Vagina (tissue), 2 donors: ENCODE measurements around the gene MTERF4. TPM values are rescaled to one million over a fixed set of nuclear protein-coding genes. Genes with fewer than 3 reads are reported as not detected.

Experiments used
- DNase-seq, 2 donors: peaks; one replicate each; pipeline ENCODE4 v3.0.0-alpha.2; 2017; ENCODE audit errors: extremely low spot score in 2 of 2
- H3K27ac ChIP-seq: fragments of 200-600 bp; sonication (generic); one replicate; pipeline ENCODE4 v1.5.1; 2019
- H3K27me3 ChIP-seq: fragments of 200-600 bp; sonication (generic); one replicate; pipeline ENCODE4 v1.5.1; 2019
- H3K36me3 ChIP-seq, 2 donors: fragments of 200-600 bp; sonication (generic); one replicate each; pipeline ENCODE4 v1.5.1; 2017 to 2019
- H3K4me1 ChIP-seq: fragments of 200-600 bp; sonication (generic); one replicate; pipeline ENCODE4 v1.5.1; 2019
- H3K4me3 ChIP-seq, 2 donors: fragments of 200-600 bp; sonication (generic); 1 replicate in 1 of 2; 2 replicates in 1 of 2; pipeline ENCODE4 v1.5.1; 2016 to 2019
- H3K9me3 ChIP-seq: fragments of 200-600 bp; sonication (generic); one replicate; pipeline ENCODE4 v1.5.1; 2019
- POLR2A ChIP-seq, 2 donors: fragments of 450-650 bp; IDR thresholded peaks; one replicate each; pipeline ENCODE4 v1.6.1; 2017; ENCODE audit warnings: antibody characterized with exemption in 2 of 2, mild to moderate bottlenecking in 2 of 2, moderate library complexity in 2 of 2
- POLR2AphosphoS5 ChIP-seq, 2 donors: sonication (generic); formaldehyde crosslinking; IDR thresholded peaks; one replicate each; pipeline ENCODE4 v1.9.0; 2017; ENCODE audit warnings: antibody characterized with exemption in 2 of 2, mild to moderate bottlenecking in 2 of 2, low read depth in 1 of 2; ENCODE audit not compliant: insufficient read depth in 1 of 2
- intact Hi-C: fragments of 100-400 bp; cut with DNase I; formaldehyde crosslinking; loops from one replicate; pipeline ENCODE4 v1.15.1; 2023
- total RNA-seq: library from RNA; depleted of rRNA; stranded (reverse); fragments of >200 nt; gene quantifications from one replicate; pipeline ENCODE4 v1.2.3, GENCODE V29; 2016
- TF ChIP-seq, protein P1 (sequence below), 3 experiments: fragments of 450-650 bp in 2 of 3; fragments of 200-600 bp in 1 of 3; sonication (generic) in 1 of 3; IDR thresholded peaks; one replicate each; pipeline ENCODE4 v1.5.1; 2017 to 2019; ENCODE audit warnings: antibody characterized with exemption in 3 of 3, mild to moderate bottlenecking in 2 of 3, moderate library complexity in 2 of 3

MTERF4 gene
- total RNA-seq, 1 donor from 2014 or later: 30.2 TPM

DNA sequence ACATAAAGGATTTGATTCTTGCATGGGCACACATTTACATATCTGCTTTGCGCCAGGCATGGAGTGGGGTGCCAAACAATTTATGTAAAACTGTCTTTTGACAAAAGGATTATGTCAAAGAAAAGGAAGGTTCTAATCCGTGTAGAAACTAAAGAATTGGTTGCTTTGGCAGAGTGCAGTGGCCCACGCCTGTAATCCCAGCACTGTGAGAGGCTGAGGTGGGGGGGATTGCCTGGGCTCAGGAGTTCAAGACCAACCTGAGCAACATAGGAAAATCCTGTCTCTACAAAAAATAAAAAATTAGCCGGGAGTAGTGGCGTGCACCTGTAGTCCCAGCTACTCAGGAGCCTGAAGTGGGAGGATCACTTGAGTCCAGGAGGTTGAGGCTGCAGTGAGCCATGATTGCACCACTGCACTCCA is 1.1 kb upstream of the MTERF4 start:
- peak overlapping the region; percentile 86 for H3K27ac ChIP-seq
- H3K4me1 ChIP-seq: peaks cover 31% of the 10 kb centered on the region
- H3K9me3 ChIP-seq: no peaks in the 10 kb centered on the region
- intact Hi-C loops: loop anchor here (10.0 kb wide), 1 partner anchor 112 kb away; no protein-coding TSS in a partner anchor
- DNase-seq: peak in 1 of 2 donors; percentile 31
- H3K36me3 ChIP-seq: peaks cover 0 to 15% of the 10 kb centered on the region in 2 donors
- TF ChIP-seq POLR2AphosphoS5 (IDR thresholded peaks at IDR 0.05; ENCODE audit: insufficient read depth in 1 of 2, low read depth in 1 of 2) (no peak), POLR2A (IDR thresholded peaks at IDR 0.05) (no peak)
- TF ChIP-seq, protein P1, sequence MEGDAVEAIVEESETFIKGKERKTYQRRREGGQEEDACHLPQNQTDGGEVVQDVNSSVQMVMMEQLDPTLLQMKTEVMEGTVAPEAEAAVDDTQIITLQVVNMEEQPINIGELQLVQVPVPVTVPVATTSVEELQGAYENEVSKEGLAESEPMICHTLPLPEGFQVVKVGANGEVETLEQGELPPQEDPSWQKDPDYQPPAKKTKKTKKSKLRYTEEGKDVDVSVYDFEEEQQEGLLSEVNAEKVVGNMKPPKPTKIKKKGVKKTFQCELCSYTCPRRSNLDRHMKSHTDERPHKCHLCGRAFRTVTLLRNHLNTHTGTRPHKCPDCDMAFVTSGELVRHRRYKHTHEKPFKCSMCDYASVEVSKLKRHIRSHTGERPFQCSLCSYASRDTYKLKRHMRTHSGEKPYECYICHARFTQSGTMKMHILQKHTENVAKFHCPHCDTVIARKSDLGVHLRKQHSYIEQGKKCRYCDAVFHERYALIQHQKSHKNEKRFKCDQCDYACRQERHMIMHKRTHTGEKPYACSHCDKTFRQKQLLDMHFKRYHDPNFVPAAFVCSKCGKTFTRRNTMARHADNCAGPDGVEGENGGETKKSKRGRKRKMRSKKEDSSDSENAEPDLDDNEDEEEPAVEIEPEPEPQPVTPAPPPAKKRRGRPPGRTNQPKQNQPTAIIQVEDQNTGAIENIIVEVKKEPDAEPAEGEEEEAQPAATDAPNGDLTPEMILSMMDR (IDR thresholded peaks at IDR 0.05): no peak
- peak overlapping the region; percentile 67 to 93 for H3K4me3 ChIP-seq
- no peaks in the 10 kb centered on the region for H3K27me3 ChIP-seq

DNA sequence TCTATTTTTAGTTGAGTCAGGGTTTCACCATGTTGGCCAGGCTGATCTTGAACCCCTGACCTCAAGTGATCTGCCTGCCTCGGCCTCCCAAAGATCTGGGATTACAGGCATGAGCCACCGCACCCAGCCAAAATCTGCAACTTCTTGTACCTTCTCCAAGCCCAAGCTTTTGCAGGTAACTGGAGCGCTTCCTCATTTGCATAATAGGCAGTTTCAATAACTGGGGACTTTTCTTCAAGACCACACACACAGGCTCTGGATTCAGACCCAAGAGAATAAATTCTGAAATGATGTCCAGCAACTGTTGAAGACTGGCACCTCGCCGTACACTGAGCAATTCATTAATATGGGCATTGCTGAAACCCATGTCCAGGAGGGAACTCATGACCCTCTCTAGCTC is 2.8 kb downstream of the MTERF4 start:
- Histone ChIP-seq H3K9me3 (no peaks in the 10 kb centered on the region), H3K4me3 (no peak overlapping the region), H3K27me3 (no peaks in the 10 kb centered on the region), H3K27ac (no peak overlapping the region), H3K4me1 (peaks cover 31% of the 10 kb centered on the region), H3K36me3 (peaks cover 0 to 38% of the 10 kb centered on the region in 2 donors)
- TF ChIP-seq, protein P1 (IDR thresholded peaks at IDR 0.05): no peak
- TF ChIP-seq POLR2A (IDR thresholded peaks at IDR 0.05): no peak
- DNase-seq: peak in 1 of 2 donors; percentile 19
- intact Hi-C loops: no loop called here

DNA sequence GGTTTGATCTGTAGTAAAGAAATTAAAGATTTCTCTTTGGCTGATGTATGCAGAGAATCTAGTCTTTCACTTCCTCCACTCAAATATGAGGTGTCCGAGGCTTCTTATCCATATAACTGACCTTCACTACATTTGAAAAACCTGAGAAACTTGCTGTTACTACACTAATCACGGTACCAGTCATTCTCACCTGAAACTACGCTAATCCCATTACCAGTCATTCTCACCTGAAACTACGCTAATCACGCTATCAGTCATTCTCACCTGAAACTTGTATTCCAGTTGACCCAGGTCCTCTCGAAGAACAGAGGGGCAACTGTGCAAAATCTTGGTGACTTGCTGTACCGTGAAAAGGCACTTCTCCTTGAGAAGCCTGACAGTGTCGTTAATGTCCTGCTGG is 5.1 kb downstream of the MTERF4 start:
- intact Hi-C loops: no loop called here
- H3K36me3 ChIP-seq: peaks cover 0 to 56% of the 10 kb centered on the region in 2 donors
- H3K4me1 ChIP-seq: peaks cover 20% of the 10 kb centered on the region
- TF ChIP-seq, protein P1 (IDR thresholded peaks at IDR 0.05): no peak
- TF ChIP-seq POLR2A (IDR thresholded peaks at IDR 0.05) (no peak), POLR2AphosphoS5 (IDR thresholded peaks at IDR 0.05; ENCODE audit: insufficient read depth in 1 of 2, low read depth in 1 of 2) (no peak)
- H3K27me3 ChIP-seq: no peaks in the 10 kb centered on the region
- peak in 1 of 2 donors; percentile 11 for DNase-seq
- H3K27ac ChIP-seq: no peak overlapping the region
- no peaks in the 10 kb centered on the region for H3K9me3 ChIP-seq
- H3K4me3 ChIP-seq: no peak overlapping the region

- intact Hi-C loops: no loop called here
- Histone ChIP-seq H3K9me3 (no peaks in the 10 kb centered on the region), H3K27me3 (no peaks in the 10 kb centered on the region), H3K4me1 (peaks cover 11% of the 10 kb centered on the region), H3K27ac (no peak overlapping the region), H3K4me3 (no peak overlapping the region), H3K36me3 (peaks cover 0 to 56% of the 10 kb centered on the region in 2 donors)
- DNase-seq: no peak
- TF ChIP-seq POLR2A (IDR thresholded peaks at IDR 0.05): no peak
- TF ChIP-seq, protein P1 (IDR thresholded peaks at IDR 0.05): no peak
- TF ChIP-seq POLR2AphosphoS5 (IDR thresholded peaks at IDR 0.05; ENCODE audit: insufficient read depth in 1 of 2, low read depth in 1 of 2): no peak
Measured at GRCh38 chr2:241095594-241096290, 6.3 kb downstream of the MTERF4 start.

GRCh38 chr2:241094924-241095420 is 7.1 kb downstream of the MTERF4 start:
- H3K9me3 ChIP-seq: no peaks in the 10 kb centered on the region
- no peak overlapping the region for H3K27ac ChIP-seq
- TF ChIP-seq POLR2A (IDR thresholded peaks at IDR 0.05) (no peak), POLR2AphosphoS5 (IDR thresholded peaks at IDR 0.05; ENCODE audit: insufficient read depth in 1 of 2, low read depth in 1 of 2) (no peak)
- TF ChIP-seq, protein P1 (IDR thresholded peaks at IDR 0.05): no peak
- H3K27me3 ChIP-seq: no peaks in the 10 kb centered on the region
- peaks cover 3% of the 10 kb centered on the region for H3K4me1 ChIP-seq
- intact Hi-C loops: no loop called here
- no peak overlapping the region for H3K4me3 ChIP-seq
- H3K36me3 ChIP-seq: peaks cover 0 to 58% of the 10 kb centered on the region in 2 donors
- DNase-seq: no peak
